NCI-H2171 (cell line): Measurements from ENCODE around the gene JMJD7.

Source experiments
- DNase-seq: peaks from one replicate; lab custom pipeline; 2025; lab: John Stamatoyannopoulos, UW

JMJD7 gene

GRCh38 chr15:41866263-41866703 is 38.4 kb downstream of the JMJD7 start:
- DNase-seq, result no peak

- DNase-seq, result no peak
These were observed 39.1 kb downstream of the JMJD7 start for GRCh38 chr15:41866872-41867579.

GRCh38 chr15:41868321-41868720 is 40.4 kb downstream of the JMJD7 start:
- no peak for DNase-seq

GRCh38 chr15:41869770-41870688 is 42.1 kb downstream of the JMJD7 start:
- DNase-seq, result no peak

GRCh38 chr15:41870689-41871081 is 42.8 kb downstream of the JMJD7 start:
- DNase-seq, result no peak

- DNase-seq, result no peak
These were observed 43.4 kb downstream of the JMJD7 start for GRCh38 chr15:41871175-41871905.

- no peak for DNase-seq
These were observed 44.4 kb downstream of the JMJD7 start for GRCh38 chr15:41872166-41872747.

GRCh38 chr15:41873711-41874110 is 45.8 kb downstream of the JMJD7 start:
- no peak for DNase-seq

- no peak for DNase-seq
These were observed 46.8 kb downstream of the JMJD7 start for GRCh38 chr15:41874736-41875135.

GRCh38 chr15:41876007-41876406 is 48.1 kb downstream of the JMJD7 start:
- no peak for DNase-seq

- no peak for DNase-seq
These were observed 48.8 kb downstream of the JMJD7 start for GRCh38 chr15:41876689-41877088.

GRCh38 chr15:41877631-41878354 is 49.9 kb downstream of the JMJD7 start:
- DNase-seq, result no peak

- DNase-seq, result no peak
These were observed 50.4 kb downstream of the JMJD7 start for GRCh38 chr15:41878355-41878699.

GRCh38 chr15:41879321-41879845 is 51.5 kb downstream of the JMJD7 start:
- no peak for DNase-seq

GRCh38 chr15:41880156-41880877 is 52.4 kb downstream of the JMJD7 start:
- DNase-seq, result no peak

- DNase-seq, result no peak
These were observed 53.2 kb downstream of the JMJD7 start for GRCh38 chr15:41881086-41881485.

GRCh38 chr15:41881550-41881919 is 53.6 kb downstream of the JMJD7 start:
- DNase-seq, result no peak

GRCh38 chr15:41881920-41882688 is 54.2 kb downstream of the JMJD7 start:
- DNase-seq, result peak; percentile 32

GRCh38 chr15:41882689-41883483 is 55.0 kb downstream of the JMJD7 start:
- peak; percentile 13 for DNase-seq
